Activated T-cell treated with anti-CD3 and anti-CD28 coated beads for 4 hours (primary cell): ENCODE data around the gene SERF1B.
"Not testable (repeated sequence)": the region's sequence is repeated elsewhere in the genome, so short reads cannot be mapped to it uniquely, and the experiment has no call there.

Experiments
- DNase-seq: peaks from one replicate; pipeline ENCODE4 v3.0.0-alpha.2; 2020

Gene SERF1B

DNA sequence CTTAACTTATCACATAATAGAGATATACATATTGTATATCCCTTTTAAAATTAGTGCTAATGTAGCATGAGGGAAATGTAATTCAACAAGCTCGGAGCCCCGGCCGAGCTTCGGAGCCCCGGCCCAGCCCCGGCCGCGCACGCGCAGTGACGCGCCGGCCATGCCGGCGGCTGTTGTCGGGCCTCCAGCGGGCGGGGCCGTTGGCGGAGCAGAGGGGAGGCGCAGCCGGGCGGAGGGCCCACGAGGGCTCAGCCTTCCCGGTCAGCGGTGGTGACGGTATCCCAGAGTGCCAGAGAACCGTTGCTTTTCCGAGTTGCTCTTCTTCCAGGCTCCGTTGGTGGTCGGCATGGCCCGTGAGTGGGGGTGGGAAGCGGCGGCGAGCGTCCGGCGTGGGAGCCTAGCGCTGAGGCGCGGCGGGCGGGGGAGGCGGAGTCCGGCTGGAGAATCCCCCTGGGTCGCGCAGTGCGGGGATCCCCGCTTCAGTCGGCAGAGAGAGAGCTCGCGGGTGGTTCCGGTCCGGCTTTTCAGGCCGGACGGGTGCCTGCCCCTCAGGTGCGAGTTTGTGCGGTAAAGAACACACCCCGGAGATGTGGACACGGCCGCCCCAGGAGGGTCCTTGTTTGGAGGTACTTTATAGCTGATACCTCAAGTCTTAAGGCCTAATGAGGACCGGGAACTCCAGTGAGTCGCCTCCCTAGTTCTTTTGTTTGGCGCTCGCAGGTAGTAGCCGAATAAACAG lies at the start of gene SERF1B:
Gene SERF1B, plus strand, starts transcription at position 146 of the 739 bp plus-strand sequence. Its CDS starts 201 bp downstream, at position 347.
- DNase-seq = not testable (repeated sequence)

DNA sequence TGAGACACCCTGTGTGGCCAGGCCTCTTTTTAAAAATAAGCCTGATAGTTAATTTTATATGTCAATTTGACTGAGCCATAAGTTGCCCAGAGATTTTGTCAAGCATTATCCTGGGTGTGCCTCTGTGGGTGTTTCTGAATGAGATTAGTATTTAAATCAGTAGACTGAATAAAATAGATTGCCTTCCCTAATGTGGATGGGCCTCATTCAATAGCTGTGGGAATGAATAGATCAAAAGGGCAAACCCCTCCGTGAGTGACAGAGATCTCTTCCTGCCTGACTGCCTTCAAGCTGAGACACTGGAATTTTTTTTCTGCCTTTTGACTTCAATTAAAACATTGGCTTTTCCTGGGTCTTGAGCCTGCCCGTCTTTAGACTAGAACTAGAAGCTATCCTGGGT lies 33.3 kb upstream of the SERF1B start:
- not testable (repeated sequence) for DNase-seq

DNA sequence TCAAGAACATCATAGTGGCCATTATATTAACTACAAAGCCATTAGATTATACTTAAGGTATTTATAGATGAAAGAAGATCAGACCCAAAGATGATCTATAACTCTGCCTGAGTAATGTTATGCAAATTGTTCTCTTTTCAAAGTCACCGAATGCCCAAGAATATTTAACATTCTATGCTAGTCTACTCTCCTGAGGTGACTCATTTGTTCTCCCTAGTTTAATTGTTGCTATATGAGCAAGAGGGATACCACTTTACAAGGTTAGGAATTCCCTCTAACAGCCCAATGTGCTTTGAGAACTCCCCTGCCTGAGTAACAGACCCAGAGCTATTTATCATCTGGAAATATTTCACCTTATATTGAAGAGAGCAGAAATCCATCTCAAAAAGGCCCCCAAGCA lies 29.5 kb upstream of the SERF1B start:
- not testable (repeated sequence) for DNase-seq

DNA sequence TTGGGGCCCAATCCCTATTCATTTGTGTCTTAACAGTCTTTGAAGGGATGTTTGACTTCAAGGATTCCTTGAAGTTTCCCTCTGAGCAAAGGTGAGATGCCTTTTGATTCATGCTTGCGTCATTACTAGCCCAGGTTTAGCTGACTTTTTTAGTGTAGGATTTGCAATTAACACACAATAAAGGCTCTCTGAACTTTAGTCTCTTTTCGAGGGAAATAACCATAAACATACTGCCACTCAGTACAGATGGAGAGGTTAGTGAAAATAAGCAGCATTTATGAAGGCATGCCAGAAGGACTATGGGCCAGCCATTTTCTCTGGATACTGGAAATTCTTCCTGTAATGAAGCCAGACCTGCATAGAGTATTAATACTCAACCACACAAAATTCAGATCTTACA lies 4.4 kb upstream of the SERF1B start:
- DNase-seq = not testable (repeated sequence)

DNA sequence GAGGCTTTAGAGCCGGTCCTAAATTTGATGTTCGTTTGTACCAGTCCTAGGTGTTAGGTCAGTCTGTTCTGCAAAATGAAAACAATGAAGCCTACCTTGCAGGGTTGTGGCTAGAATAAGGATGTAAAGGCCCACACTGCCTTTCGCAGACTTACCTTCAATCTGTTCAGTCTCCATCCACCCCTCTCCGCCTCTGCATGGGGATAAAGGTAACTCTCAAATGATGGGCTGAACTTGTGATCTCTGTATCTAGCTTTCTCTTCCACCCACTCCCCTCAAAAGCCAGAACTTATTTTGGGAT lies 744 bp downstream of the SERF1B start:
- DNase-seq = not testable (repeated sequence)

DNA sequence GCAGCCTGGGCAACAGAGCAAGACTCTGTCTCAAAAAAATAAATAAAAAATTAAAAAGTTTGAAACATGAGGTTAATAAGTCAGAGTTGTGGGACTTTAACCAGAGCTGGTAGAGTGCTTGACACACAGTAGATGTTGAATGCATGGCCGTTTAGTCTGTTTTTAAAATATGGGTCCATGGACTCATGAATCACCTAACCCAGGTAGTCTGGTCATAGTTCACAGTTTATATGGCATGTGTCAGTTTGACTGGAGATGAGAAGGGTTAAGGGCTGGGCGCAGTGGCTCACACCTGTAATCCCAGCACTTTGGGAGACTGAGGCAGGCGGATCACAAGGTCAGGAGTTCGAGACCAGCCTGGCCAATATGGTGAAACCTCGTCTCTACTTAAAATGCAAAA lies 6.2 kb downstream of the SERF1B start:
- not testable (repeated sequence) for DNase-seq

DNA sequence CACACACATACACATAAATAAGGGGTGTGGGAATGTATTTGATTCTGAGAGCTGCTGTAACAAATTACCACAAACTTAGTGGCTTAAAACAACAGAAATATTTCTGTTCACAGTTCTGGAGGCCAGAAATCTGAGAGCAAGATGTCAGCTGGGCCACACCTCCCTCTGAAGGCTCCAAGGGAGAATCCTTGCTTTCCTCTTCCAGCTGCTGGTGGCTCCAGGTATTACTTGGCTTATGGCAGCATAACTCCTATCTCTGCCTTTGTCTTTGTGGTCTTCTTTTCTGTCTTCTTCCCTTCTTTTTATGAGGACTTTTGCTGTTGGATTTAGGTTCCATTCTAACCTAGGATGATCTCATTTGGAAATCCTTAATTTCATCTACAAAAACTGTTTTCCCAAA lies 16.4 kb downstream of the SERF1B start:
- not testable (repeated sequence) for DNase-seq

DNA sequence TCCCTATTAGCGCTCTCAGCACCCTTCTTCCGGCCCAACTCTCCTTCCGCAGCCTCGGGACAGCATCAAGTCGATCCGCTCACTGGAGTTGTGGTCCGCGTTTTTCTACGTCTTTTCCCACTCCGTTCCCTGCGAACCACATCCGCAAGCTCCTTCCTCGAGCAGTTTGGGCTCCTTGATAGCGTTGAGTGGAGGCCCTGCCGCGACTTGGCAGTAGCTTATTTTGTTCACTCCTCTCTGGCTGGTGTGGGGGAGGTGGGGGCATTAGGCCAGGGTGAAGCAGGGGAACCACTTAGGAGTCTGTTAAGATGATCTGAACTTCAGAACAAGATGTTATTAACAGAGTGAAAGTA lies 24.7 kb downstream of the SERF1B start:
- DNase-seq = not testable (repeated sequence)

DNA sequence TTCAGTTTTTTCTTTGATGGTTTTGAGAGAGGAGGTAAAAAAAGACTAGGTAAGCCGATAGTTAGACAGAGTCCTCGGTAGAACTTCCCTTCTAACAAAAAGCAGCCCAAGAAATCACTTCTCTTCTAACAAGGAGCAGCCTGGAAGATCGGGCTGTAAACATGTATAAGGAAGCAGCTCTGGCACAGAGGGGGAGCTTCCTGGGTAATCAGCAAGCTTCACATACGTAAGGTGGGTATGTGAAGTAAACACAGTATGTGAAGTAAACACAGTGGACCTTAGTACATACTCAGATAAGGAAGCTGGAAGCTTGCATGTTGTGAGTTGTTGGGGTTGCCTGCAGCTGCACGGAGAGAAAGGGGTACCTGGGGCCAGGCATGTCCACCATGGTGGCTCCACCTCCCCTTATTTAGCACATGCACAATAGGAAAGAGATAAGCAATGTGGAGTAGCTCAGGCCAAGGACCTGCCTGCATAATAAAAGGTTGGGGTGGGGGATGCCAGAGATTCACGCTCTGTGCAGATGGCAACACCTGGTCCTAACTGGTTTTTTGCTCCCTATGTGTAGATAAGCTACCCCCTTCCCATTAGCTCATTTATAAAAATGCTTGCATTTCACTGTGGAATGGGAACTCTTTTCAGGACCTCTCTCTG lies 31.4 kb downstream of the SERF1B start:
- not testable (repeated sequence) for DNase-seq

DNA sequence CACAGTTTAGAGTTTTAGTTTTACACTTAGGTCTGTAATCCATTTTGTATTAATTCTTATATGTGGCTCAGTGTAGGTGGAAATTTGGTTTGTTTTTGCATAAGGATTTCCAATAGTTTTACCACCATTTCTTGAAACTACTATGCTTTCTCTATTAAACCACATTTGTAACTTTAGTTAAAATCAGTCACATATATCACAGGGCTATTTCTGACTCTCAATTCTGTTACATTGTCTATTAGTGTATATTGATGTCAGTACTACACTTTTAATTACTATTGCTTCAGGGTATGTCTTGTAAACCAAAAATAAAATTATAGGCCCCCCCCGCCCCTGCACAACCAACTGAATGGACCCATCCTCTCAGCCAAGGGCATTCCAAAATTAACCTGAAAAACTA lies 32.1 kb downstream of the SERF1B start:
- DNase-seq = not testable (repeated sequence)

DNA sequence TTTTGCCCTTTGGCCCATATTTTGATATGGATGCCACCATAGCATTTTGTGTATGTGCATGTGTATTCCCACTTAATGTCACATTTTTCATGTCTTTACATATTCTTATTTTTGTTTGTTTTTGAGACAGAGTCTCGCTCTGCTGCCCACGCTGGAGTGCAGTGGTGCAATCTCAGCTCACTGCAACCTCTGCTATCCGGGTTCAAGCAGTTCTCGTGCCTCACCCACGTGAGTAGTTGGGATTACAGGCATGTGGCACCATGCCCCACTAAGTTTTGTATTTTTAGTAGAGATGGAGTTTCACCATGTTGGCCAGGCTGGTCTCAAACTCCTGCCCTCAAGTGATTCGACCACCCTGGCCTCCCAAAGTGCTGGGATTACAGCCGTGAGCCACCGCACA lies 52.6 kb downstream of the SERF1B start:
- DNase-seq = not testable (repeated sequence)

DNA sequence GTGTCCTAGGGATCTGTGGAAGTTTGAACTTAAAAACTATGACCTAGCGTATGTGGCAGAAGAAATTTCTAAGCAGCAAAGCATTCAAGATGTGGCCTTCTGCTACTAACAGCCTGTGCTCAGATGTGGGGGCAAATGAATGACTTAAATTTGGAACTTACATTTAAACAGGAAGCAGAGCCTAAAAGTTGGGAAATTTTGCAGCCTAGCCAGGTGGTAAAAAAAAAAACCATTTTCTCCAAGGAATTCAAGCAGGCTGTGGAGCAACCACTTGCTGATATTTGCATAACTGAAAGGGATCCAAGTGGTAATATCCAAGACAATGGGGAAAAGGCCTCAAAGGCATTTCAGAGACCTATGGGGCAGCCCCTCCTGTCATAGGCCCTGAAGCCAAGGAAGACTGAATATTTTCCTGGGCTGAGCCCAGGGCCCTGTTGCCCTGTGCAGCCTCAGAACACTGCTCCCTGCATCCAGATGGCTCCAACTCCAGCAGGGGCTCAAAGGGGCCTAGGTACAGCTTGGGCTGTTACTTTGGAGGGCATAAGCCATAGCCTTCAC lies 63.9 kb downstream of the SERF1B start:
- DNase-seq = not testable (repeated sequence)

DNA sequence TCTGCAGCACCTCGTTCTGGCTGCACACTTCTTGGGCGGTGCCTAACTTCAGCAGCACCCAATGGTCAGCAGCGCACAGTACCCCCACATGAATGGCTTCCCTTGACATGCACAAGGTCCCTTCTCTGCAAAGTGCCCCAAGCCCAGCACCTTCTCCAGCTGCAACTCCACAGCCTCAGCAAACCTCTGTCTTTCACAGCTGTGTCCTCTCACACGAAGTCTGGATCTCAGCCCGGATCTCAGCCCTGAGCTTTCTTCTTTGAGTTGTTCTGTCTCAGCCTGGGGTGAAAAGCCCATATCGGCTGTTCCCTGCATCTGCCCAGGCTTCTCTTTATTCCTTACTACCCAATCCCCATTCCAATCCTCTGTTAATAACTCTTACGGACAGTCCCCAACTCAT lies 66.7 kb downstream of the SERF1B start:
- not testable (repeated sequence) for DNase-seq
